Stimulated activated CD4-positive, alpha-beta T cell treated with anti-CD3 and anti-CD28 coated beads, TNF-alpha, amount 100 ng/mL, for 4 hours (primary cell): ENCODE results near the gene C4orf36.
"Not testable (repeated sequence)": the region's sequence is repeated elsewhere in the genome, so short reads cannot be mapped to it uniquely, and the experiment has no call there.

Experiments used
- DNase-seq, 3 experiments: peaks; one replicate each; pipeline ENCODE4 v3.0.0-alpha.2; 2020; ENCODE audit warnings: low read depth in 3 of 3

The C4orf36 gene

GRCh38 chr4:86917212-86918039 is 25.2 kb upstream of the C4orf36 start:
- DNase-seq = no peak

- no peak for DNase-seq
Measured at GRCh38 chr4:86916392-86916791, 24.2 kb upstream of the C4orf36 start.

GRCh38 chr4:86910820-86911684 is 18.8 kb upstream of the C4orf36 start:
- DNase-seq = no peak

- no peak for DNase-seq
Measured at GRCh38 chr4:86910369-86910768, 18.1 kb upstream of the C4orf36 start.

- DNase-seq = no peak
Measured at GRCh38 chr4:86909546-86910295, 17.5 kb upstream of the C4orf36 start.

GRCh38 chr4:86908251-86908657 is 16.0 kb upstream of the C4orf36 start:
- no peak for DNase-seq

GRCh38 chr4:86901864-86902263 is 9.6 kb upstream of the C4orf36 start:
- DNase-seq = no peak

- no peak for DNase-seq
Measured at GRCh38 chr4:86898562-86898961, 6.3 kb upstream of the C4orf36 start.

GRCh38 chr4:86896596-86896995 is 4.4 kb upstream of the C4orf36 start:
- DNase-seq = no peak

- no peak for DNase-seq
Measured at GRCh38 chr4:86895692-86896488, 3.7 kb upstream of the C4orf36 start.

- DNase-seq = no peak
Measured at GRCh38 chr4:86894455-86894854, 2.2 kb upstream of the C4orf36 start.

- no peak for DNase-seq
Measured at GRCh38 chr4:86893136-86893535, 914 bp upstream of the C4orf36 start.

- no peak for DNase-seq
Measured at GRCh38 chr4:86892636-86892960, 376 bp upstream of the C4orf36 start.

- DNase-seq = no peak
Measured at GRCh38 chr4:86890790-86891189, 1.4 kb downstream of the C4orf36 start.

- DNase-seq = no peak
Measured at GRCh38 chr4:86879641-86880040, 12.6 kb downstream of the C4orf36 start.

GRCh38 chr4:86878640-86879039 is 13.6 kb downstream of the C4orf36 start:
- DNase-seq = no peak

GRCh38 chr4:86876894-86877685 is 15.1 kb downstream of the C4orf36 start:
- no peak for DNase-seq

GRCh38 chr4:86875436-86875835 is 16.8 kb downstream of the C4orf36 start:
- not testable (repeated sequence) for DNase-seq

GRCh38 chr4:86872135-86872534 is 20.1 kb downstream of the C4orf36 start:
- no peak for DNase-seq

GRCh38 chr4:86870442-86871069 is 21.7 kb downstream of the C4orf36 start:
- DNase-seq = no peak
